Fibroblast of skin of abdomen (primary cell): Measurements from ENCODE around the gene NUBP2.

Experiments
- DNase-seq: peaks from one replicate; pipeline ENCODE4 v3.0.0-alpha.2; 2013

Gene NUBP2

GRCh38 chr16:1831186-1832075, 48.7 kb downstream of the NUBP2 start:
- no peak for DNase-seq

GRCh38 chr16:1832838-1833454, 50.2 kb downstream of the NUBP2 start:
- DNase-seq: no peak

GRCh38 chr16:1834096-1834495, 51.3 kb downstream of the NUBP2 start:
- DNase-seq: no peak
